Heart right ventricle (tissue), 16 donors: Measurements from ENCODE around the gene CLMN. TPM values are rescaled to one million over a fixed set of nuclear protein-coding genes. Genes with fewer than 3 reads are reported as not detected.

Experiments
- ATAC-seq, 8 donors: fragments of 200-7000 bp; cut with Tn5 transposase; one replicate each; pipeline ENCODE4 v1.9.1; 2020; ENCODE audit warnings: mild to moderate bottlenecking in 8 of 8, moderate library complexity in 8 of 8, moderate number of reproducible peaks in 1 of 8
- DNase-seq, 2 donors: peaks; one replicate each; pipeline ENCODE4 v3.0.0-alpha.2; 2020
- H3K27ac ChIP-seq, 10 donors: fragments of 200-600 bp; sonication (generic) in 2 of 10; one replicate each; pipeline versions ENCODE4 v1.5.0 to v1.8.0; 2020 to 2022; ENCODE audit warnings: mild to moderate bottlenecking in 3 of 10
- H3K27me3 ChIP-seq, 7 donors: fragments of 200-600 bp; one replicate each; pipeline ENCODE4 v1.8.0; 2021 to 2022; ENCODE audit warnings: mild to moderate bottlenecking in 2 of 7
- H3K36me3 ChIP-seq, 9 donors: fragments of 200-600 bp; sonication (generic) in 1 of 9; one replicate each; pipeline versions ENCODE4 v1.5.0 to v1.8.0; 2020 to 2022; ENCODE audit warnings: mild to moderate bottlenecking in 2 of 9
- H3K4me1 ChIP-seq, 9 donors: fragments of 200-600 bp; sonication (generic) in 1 of 9; one replicate each; pipeline versions ENCODE4 v1.5.0 to v1.8.0; 2020 to 2022; ENCODE audit warnings: mild to moderate bottlenecking in 4 of 9
- H3K4me3 ChIP-seq, 10 donors: fragments of 200-600 bp; sonication (generic) in 2 of 10; one replicate each; pipeline versions ENCODE4 v1.5.0 to v1.8.0; 2020 to 2022; ENCODE audit warnings: mild to moderate bottlenecking in 7 of 10, moderate library complexity in 2 of 10
- H3K9me3 ChIP-seq, 11 donors: fragments of 200-600 bp in 10 of 11; sonication (generic) in 2 of 11; one replicate each; pipeline versions ENCODE4 v1.5.0 to v1.8.0; 2013 to 2022; ENCODE audit warnings: mild to moderate bottlenecking in 2 of 11, control low read depth in 1 of 11, moderate library complexity in 1 of 11
- CTCF ChIP-seq, 9 donors: fragments of 200-600 bp; sonication (generic) in 2 of 9; IDR thresholded peaks; one replicate each; pipeline versions ENCODE4 v1.5.0 to v1.8.0; 2021 to 2022; ENCODE audit warnings: antibody characterized with exemption in 9 of 9, mild to moderate bottlenecking in 5 of 9, moderate library complexity in 1 of 9
- WGBS, 2 donors: extraction: QIAGEN DNeasy Blood & Tissue Kit; methylation state at CpG; one replicate each; pipeline ENCODE4 v1.1.7; 2013; ENCODE audit warnings: inconsistent platforms in 1 of 2; 5-methylcytosine and 5-hydroxymethylcytosine counted together
- intact Hi-C, 10 donors: fragments of 100-400 bp; cut with DNase I; formaldehyde crosslinking; loops; one replicate each; pipeline versions ENCODE4 v1.11.1 to v1.14.2; 2022
- polyA plus RNA-seq, 2 donors: library from polyadenylated mRNA; stranded (reverse); fragments of 200-250 nt; gene quantifications; one replicate each; pipeline ENCODE4 v1.2.3, GENCODE V29; 2013
- total RNA-seq, 10 donors: library from RNA; stranded (reverse); fragmentation: NEBNext Ultra II Directional in 3 of 10; extraction: Animal tissue kit (Norgen Biotek cat#: 25700) in 3 of 10; gene quantifications; one replicate each; pipeline versions ENCODE4 v1.2.1 to v1.2.4, GENCODE V29; 2021 to 2023
- donor health status: Arrhythmogenic right ventricular cardiomyopathy.
- donor health status: ischemic (EF 13 %, LVEDD 7.1; RV severe dilation, severe dysfunction).
- donor health status: healthy with polysubstance abuse.
- donor health status: DM: no; HTN: yes; CAD: no.
- donor health status: DM: no; HTN: no; CAD: no.
- donor health status: ischemic (EF 25% LVEDD 6.9; RV normal size, moderate dysfunction).
- donor health status: ischemic (EF 25% LVEDD 5.7; RV mildly dilated, moderate dysfunction).
- donor health status: healthy.
- donor health status: DM: yes; HTN: yes; CAD: no.
- donor health status: Ischemic cardiomyopathy.
- donor health status: ischemic (EF 35%, LVEDD 5.7; RV mildly dilated, moderate dysfunction).
- donor health status: nonischemic (EF 11% LVEDD 7.7; RV severe dilation, severe dysfunction).
- donor health status: DM: yes; HTN: yes; CAD: no.
- donor health status: PGD.
- donor health status: ischemic (EF 29% LVEDD 5.4; RV normal size, mild dysfunction).
- donor health status: nonischemic (EF 23%, LVEDD 6.1; RV moderate dilation, normal function).

CLMN gene
- total and polyA plus RNA-seq, 12 donors = 2.6 to 14.5 (median 5.9) TPM

- no peak for TF ChIP-seq CTCF (IDR thresholded peaks at IDR 0.05)
- 89 to 91% methylated on average over 7 of the region's 7 CpGs for WGBS, 2 donors
- Histone ChIP-seq H3K36me3 (no peaks in the 10 kb centered on the region), H3K4me1 (peaks cover 14 to 30% (median 19%) of the 10 kb centered on the region in 9 donors), H3K9me3 (peaks cover 0 to 15% (median 0%) of the 10 kb centered on the region in 11 donors), H3K4me3 (no peak overlapping the region), H3K27me3 (no peaks in the 10 kb centered on the region), H3K27ac (peak overlapping the region in 5 of 10 donors; percentile 15 to 52 (median 44))
- DNase-seq = no peak
- no peak for ATAC-seq
- intact Hi-C loops = loop anchor here in 1 of 10 donors (10.0 kb wide), 1 partner anchor 60 kb away; no protein-coding TSS in a partner anchor
These were observed 25.4 kb downstream of the CLMN start for GRCh38 chr14:95294320-95294719.

GRCh38 chr14:95293449-95293848 is 26.3 kb downstream of the CLMN start:
- no peak for DNase-seq
- intact Hi-C loops = loop anchor here in 1 of 10 donors (10.0 kb wide), 1 partner anchor 59 kb away; no protein-coding TSS in a partner anchor
- no peak for TF ChIP-seq CTCF (IDR thresholded peaks at IDR 0.05)
- WGBS, 2 donors = 73 to 75% methylated on average over 5 of the region's 5 CpGs
- peaks cover 0 to 15% (median 0%) of the 10 kb centered on the region in 11 donors for H3K9me3 ChIP-seq
- H3K27ac ChIP-seq = peak overlapping the region in 6 of 10 donors; percentile 28 to 58 (median 46)
- no peak overlapping the region for H3K4me3 ChIP-seq
- H3K27me3 ChIP-seq = no peaks in the 10 kb centered on the region
- ATAC-seq = no peak
- H3K36me3 ChIP-seq = no peaks in the 10 kb centered on the region
- peaks cover 14 to 30% (median 19%) of the 10 kb centered on the region in 9 donors for H3K4me1 ChIP-seq

GRCh38 chr14:95292660-95293425 is 26.9 kb downstream of the CLMN start:
- no peaks in the 10 kb centered on the region for H3K27me3 ChIP-seq
- DNase-seq = no peak
- no peak for ATAC-seq
- peaks cover 0 to 15% (median 0%) of the 10 kb centered on the region in 11 donors for H3K9me3 ChIP-seq
- peak overlapping the region in 9 of 10 donors; percentile 10 to 80 (median 61) for H3K27ac ChIP-seq
- no peak overlapping the region for H3K4me3 ChIP-seq
- peaks cover 14 to 30% (median 19%) of the 10 kb centered on the region in 9 donors for H3K4me1 ChIP-seq
- intact Hi-C loops = loop anchor here in 1 of 10 donors (10.0 kb wide), 1 partner anchor 58 kb away; no protein-coding TSS in a partner anchor
- TF ChIP-seq CTCF (IDR thresholded peaks at IDR 0.05) = no peak
- 60 to 71% methylated on average over 8 of the region's 8 CpGs for WGBS, 2 donors
- no peaks in the 10 kb centered on the region for H3K36me3 ChIP-seq

- no peak overlapping the region for H3K4me3 ChIP-seq
- WGBS, 2 donors = 43 to 45% methylated on average over 6 of the region's 6 CpGs
- peak; percentile 49 to 82 (median 71) for ATAC-seq
- peaks cover 0 to 15% (median 0%) of the 10 kb centered on the region in 11 donors for H3K9me3 ChIP-seq
- H3K27me3 ChIP-seq = no peaks in the 10 kb centered on the region
- no peak for TF ChIP-seq CTCF (IDR thresholded peaks at IDR 0.05)
- DNase-seq = peak; percentile 76 to 88
- peak overlapping the region in 9 of 10 donors; percentile 42 to 84 (median 71) for H3K27ac ChIP-seq
- peaks cover 14 to 30% (median 19%) of the 10 kb centered on the region in 9 donors for H3K4me1 ChIP-seq
- intact Hi-C loops = loop anchor here in 1 of 10 donors (10.0 kb wide), 1 partner anchor 57 kb away; no protein-coding TSS in a partner anchor
- H3K36me3 ChIP-seq = no peaks in the 10 kb centered on the region
These were observed 27.7 kb downstream of the CLMN start for GRCh38 chr14:95291859-95292542.
